Left cardiac atrium (tissue), 4 donors: Measurements from ENCODE around the gene RPS6KA4. TPM values are rescaled to one million over a fixed set of nuclear protein-coding genes. Genes with fewer than 3 reads are reported as not detected.
A peak's percentile ranks its signal among the peaks of the same experiment; 100 is the strongest.

ENCODE experiments used
- ATAC-seq, 2 donors: fragments of 200-7000 bp; cut with Tn5 transposase; one replicate each; pipeline ENCODE4 v1.9.1; 2020; ENCODE audit warnings: mild to moderate bottlenecking in 2 of 2, moderate library complexity in 2 of 2
- DNase-seq: peaks from one replicate; pipeline ENCODE4 v3.0.0-alpha.2; 2020
- intact Hi-C, 2 donors: fragments of 100-400 bp; cut with DNase I; formaldehyde crosslinking; loops; one replicate each; pipeline versions ENCODE4 v1.14.1 to v1.15.1; 2022 to 2023
- total RNA-seq, 2 donors: library from RNA; stranded (reverse); fragmentation: NEBNext Ultra II Directional; extraction: Animal tissue kit (Norgen Biotek cat#: 25700); gene quantifications; one replicate each; pipeline ENCODE4 v1.2.1, GENCODE V29; 2021
- donor health status: DM: no; HTN: yes; CAD: no.
- donor health status: DM: no; HTN: yes; CAD: no; lungs with severe emphysema.
- donor health status: DM: yes; HTN: yes; CAD: no.
- donor health status: Dilated cardiomyopathy.

The RPS6KA4 gene
- total RNA-seq, 2 donors from 2014 or later: 18.1 to 20.1 TPM

DNA sequence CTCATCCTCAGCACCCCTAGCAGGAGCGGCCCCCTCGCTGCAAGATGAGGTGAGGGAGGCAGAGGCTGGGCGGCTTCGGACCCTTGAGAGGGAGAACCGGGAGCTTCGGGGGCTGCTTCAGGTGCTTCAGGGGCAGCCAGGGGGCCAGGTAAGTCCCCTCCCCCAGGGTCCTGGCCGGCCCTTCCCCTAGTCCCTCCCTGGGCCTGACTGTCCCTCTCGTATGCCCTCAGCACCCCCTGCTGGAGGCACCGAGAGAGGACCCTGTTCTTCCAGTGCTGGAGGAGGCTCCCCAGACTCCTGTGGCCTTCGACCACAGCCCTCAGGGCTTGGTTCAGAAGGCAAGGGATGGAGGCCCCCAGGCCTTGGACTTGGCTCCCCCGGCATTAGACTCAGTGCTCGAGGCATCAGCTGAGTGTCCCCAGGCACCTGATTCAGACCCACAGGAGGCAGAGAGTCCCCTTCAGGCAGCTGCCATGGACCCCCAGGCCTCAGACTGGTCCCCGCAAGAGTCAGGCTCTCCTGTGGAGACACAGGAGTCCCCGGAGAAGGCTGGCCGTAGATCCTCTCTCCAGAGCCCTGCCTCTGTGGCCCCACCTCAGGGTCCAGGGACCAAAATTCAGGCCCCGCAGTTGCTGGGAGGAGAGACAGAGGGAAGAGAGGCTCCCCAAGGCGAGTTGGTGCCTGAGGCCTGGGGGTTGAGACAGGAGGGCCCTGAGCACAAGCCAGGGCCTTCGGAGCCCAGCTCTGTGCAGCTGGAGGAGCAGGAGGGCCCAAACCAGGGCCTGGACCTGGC is 15.0 kb upstream of the RPS6KA4 start:
- DNase-seq: no peak
- ATAC-seq: peak in 1 of 2 donors; percentile 2
- intact Hi-C loops: no loop called here

DNA sequence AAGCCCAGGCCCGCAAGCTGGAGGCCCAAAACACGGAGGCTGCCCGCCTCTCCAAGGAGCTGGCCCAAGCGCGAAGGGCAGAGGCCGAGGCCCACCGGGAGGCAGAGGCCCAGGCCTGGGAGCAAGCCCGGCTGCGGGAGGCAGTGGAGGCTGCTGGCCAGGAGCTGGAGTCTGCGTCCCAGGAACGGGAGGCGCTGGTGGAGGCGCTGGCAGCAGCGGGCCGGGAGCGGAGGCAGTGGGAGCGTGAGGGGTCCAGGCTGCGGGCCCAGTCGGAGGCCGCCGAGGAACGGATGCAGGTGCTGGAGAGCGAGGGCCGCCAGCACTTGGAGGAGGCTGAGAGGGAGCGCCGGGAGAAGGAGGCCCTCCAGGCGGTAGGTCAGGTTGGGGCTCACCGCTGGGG is 14.2 kb upstream of the RPS6KA4 start:
- no peak for DNase-seq
- ATAC-seq: no peak
- intact Hi-C loops: no loop called here

DNA sequence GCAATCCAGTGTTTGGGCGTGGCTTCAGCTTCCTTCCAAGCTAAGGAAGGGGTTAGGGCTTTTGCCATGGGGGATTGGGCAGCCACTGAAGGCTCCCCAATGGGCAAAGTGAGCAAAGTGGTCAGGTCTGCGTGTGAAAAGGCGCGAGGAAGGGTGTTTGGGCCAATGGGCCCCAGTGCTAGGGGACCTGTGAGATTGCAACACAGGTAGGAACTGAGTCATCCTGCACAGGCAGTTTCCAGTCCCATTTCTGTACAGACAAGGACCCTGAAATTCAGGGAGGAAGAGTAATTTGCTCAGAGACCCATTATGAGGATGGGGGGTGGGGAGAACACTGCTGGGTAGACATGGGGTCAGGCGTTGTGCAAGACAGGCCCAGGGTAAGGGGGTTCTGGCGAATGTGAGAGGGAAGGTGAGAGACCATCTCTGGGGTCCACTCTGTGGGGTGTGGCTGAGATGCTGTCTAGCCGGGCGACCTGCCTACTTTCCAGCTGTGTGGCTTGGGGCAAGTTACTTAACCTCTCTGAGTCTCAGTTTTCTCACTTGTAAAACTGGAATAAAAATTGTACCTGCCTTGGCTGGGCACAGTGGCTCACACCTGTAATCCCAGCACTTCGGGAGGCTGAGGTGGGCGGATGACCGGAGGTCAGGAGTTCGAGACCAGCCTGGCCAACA is 11.6 kb upstream of the RPS6KA4 start:
- DNase-seq (no peak), ATAC-seq (no peak)
- intact Hi-C loops: no loop called here

DNA sequence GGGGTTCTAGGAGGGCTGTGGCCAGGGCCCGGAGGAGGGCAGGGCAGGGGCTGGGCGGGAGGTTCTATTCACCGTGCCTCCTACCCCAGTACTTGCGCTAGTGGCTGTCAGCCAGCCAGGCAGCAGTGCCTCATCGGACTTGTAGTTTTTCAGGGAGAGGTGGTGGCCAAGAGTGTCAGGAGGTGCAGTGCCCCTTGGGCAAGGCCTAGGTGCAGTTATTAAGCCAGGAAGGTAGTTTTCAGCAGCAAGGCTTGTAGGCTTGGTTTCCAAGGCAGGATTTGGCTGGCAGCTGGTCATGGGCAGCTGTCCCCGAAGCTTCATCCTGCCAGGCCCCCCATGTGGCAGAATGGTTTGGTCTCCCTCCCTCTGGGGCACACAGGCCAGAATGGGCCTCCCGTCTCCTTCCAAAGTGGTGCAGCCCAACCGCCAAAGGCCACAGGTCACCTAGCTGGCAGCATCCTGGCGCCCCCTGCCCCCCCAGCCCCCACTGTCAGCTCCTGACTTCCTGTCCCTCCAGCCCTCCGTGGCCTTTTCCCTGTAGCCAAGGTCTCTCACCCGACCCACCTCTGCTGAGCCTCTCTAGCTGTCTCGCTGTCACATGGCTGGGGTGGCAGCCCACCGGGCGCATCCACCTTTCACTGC is 10.5 kb upstream of the RPS6KA4 start:
- intact Hi-C loops: no loop called here
- ATAC-seq (peak in 1 of 2 donors; percentile 67), DNase-seq (no peak)

GRCh38 chr11:64349025-64349387 is 10.0 kb upstream of the RPS6KA4 start:
- DNase-seq: no peak
- intact Hi-C loops: no loop called here
- no peak for ATAC-seq

DNA sequence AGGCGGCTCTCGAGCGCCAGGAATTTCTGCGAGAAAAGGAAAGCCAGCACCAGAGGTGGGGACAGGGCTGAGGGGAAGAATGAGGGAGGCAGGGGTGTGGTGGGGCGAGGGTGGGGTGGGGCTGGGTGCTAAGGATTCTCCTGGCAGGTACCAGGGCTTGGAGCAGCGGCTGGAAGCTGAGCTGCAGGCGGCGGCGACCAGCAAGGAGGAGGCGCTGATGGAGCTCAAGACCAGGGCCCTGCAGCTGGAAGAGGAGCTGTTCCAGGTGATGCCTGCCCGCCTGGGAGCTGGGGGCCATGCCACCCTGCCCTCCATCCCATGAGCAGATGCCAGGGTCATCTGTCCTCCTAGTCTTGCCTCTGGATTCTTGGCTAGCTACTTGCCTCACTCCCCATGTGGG is 9.6 kb upstream of the RPS6KA4 start:
- ATAC-seq (no peak), DNase-seq (no peak)
- intact Hi-C loops: no loop called here

DNA sequence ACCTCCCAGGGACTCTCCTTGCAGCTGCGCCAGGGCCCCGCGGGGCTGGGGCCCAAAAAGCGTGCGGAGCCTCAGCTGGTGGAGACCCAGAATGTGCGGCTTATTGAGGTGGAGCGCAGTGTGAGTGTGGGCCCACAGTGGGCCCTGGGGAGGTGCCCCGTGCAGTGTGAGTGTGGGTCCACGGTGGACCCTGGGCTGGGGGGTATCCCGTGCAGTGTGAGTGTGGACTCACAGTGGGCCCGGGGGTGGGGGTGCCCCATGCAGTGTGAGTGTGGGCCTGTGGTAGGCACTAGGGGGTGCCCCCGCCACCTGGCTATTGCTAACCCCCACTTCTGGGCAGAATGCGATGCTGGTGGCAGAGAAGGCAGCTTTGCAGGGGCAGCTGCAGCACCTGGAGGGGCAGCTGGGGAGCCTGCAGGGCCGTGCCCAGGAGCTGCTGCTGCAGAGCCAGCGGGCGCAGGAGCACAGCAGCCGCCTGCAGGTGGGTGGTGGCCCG is 7.8 kb upstream of the RPS6KA4 start:
- intact Hi-C loops: no loop called here
- DNase-seq: no peak
- ATAC-seq: no peak

DNA sequence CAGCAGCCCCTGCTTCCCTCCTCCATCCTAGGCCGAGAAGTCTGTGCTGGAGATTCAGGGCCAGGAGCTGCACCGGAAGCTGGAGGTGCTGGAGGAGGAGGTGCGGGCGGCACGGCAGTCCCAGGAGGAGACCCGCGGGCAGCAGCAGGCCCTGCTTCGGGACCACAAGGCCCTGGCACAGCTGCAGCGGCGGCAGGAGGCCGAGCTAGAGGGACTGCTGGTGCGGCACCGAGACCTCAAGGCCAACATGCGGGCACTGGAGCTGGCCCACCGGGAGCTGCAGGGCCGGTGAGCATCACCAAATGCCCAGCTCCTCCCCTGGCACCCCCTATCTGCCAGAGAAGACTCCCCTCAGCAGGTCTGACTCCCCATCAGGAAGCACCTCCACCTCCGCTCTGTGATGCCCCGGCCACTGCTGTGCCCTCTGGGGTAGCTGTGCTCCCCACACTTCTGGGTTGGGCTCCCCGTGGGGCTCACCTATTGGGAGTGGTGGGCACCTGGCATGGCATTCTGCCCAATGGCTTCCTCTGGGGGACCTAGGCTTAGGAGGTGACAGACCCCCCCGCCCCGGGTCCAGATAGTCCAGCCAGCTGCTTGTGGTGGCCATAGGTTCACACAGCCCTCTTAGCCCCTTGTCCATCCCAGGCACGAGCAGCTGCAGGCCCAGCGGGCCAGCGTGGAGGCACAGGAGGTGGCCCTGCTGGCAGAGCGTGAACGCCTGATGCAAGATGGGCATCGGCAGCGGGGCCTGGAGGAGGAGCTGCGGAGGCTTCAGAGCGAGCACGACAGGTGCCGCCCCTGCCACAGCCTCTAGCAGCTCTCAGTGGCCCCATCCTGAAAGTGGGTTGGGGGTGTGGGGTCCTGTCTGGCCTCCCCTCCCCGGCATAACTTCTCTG is 6.6 kb upstream of the RPS6KA4 start:
- intact Hi-C loops: no loop called here
- DNase-seq (no peak), ATAC-seq (no peak)

DNA sequence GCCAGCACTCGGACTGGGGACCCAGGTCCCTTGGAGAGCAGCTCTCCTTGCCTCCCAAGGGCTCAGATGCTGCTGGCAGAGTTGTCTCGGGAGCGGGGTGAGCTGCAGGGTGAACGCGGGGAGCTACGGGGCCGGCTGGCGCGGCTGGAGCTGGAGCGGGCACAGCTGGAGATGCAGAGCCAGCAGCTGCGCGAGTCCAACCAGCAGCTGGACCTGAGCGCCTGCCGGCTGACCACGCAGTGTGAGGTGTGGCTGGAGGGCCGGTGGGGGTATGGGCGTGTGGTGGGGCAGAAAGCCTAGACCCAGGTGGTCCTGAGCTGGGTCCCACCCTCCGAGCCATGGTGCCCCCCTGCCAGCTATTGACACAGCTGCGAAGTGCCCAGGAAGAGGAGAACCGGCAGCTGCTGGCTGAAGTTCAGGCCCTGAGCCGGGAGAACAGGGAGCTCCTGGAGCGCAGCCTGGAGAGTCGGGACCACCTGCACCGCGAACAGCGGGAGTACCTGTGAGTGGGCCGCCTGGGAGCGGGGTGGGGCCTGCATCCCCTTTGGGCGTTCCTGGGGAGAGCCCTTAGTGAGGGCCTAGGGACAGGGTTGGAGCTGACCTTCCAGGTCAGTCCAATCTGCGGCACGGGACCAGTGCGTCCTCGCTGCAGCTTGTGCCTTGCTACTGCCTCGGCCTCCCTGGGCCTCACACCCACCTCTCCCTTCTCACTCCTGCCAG is 5.8 kb upstream of the RPS6KA4 start:
- DNase-seq (no peak), ATAC-seq (no peak)
- intact Hi-C loops: no loop called here

- ATAC-seq (no peak), DNase-seq (no peak)
- intact Hi-C loops: no loop called here
Observed at GRCh38 chr11:64353715-64354506, 5.1 kb upstream of the RPS6KA4 start.

DNA sequence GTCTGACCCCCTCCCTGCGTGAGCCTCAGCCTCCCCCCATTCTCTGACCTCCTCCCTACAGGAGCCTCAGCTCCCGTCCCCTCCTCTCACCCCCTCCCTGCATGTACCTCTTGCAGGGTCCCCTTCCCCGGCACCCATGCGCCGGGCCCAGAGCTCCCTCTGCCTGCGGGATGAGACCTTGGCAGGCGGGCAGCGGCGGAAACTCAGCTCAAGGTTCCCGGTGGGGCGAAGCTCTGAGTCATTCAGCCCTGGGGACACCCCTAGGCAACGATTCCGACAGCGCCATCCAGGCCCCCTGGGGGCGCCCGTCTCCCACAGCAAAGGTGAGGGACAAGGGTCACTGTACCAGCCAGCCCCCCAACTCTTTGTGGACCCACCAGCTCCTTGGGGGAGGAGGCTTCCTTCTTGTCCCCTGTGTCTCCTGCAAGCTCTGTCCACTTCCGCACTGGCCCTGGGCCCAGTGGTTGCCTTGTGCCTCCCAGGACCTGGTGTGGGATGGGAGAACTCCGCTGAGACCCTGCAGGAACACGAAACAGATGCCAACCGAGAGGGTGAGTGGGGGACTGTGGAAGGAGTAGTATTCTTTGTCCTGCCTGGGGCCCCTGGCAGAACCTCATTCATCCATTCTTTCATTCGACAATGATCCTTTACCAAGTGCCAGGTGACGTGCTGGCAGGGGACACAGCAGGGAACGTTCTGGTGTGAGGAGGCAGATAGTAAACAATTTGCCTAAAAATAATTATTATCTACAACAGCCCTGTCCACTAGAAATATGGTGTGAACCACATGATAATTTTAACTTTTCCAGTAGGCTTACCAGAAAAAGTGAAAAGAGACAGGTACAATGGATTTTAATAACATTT is 3.7 kb upstream of the RPS6KA4 start:
- ATAC-seq: peak; percentile 59 to 60
- intact Hi-C loops: no loop called here
- peak; percentile 87 for DNase-seq

- intact Hi-C loops: no loop called here
Observed at GRCh38 chr11:64356498-64357411, 2.2 kb upstream of the RPS6KA4 start.

DNA sequence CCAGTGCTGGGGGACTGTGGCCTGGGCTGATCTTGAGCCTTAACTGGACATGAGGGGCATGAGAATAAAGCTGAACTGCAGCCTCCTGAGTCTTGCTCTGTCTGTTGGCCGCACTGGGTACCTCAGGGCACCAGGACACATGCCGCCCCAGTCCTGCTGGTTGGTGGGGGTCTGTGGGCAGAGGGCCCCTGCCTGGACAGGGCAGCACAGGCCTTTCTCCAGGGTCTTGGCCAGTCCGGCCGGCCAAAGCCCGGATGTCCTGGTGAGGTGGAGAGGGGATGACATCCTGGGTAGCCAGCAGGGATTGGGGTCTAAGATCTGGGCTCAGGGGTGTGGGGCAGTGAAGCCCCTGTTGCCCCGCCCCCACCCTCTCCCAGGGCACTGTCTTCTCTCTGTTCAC is 1.5 kb upstream of the RPS6KA4 start:
- intact Hi-C loops: no loop called here
- ATAC-seq (no peak), DNase-seq (no peak)

More at GRCh38 chr11:64356498-64357411, 2.2 kb upstream of the RPS6KA4 start:
- ATAC-seq: no peak
- DNase-seq: no peak

DNA sequence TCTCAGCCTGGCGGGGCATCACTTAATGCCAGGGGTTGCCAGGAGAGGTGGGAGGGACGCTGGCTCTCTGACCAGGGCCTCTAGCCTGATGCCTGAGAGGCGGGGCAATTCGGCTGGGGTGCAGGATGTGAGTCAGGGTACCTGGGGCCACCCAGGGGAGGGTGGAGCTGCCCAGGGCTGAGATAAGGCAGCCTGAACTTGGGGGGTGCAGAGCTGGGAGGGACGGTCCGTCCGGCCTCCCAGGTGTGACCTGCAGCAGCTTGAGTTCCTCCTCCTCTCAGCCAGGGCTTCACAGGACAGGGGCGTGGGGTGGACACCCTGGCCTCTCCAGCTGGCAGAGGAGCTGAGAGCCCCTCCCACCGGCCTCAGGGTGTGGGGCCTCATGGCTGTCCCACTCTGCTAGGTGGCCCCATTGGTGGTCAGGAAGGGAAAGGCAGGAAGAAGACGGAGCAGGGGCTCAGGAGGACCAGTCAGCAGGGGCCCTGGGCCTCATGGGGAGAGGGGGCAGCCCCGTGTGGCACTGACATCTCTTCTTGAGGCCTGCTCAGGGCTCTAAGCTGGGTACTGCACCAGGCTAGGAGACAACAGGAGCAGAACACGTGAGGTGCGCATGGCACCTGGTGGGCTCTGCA is 942 bp upstream of the RPS6KA4 start:
- DNase-seq (no peak), ATAC-seq (peak; percentile 1 to 3)
- intact Hi-C loops: no loop called here

GRCh38 chr11:64358536-64358906 is 441 bp upstream of the RPS6KA4 start:
- intact Hi-C loops: no loop called here
- peak in 1 of 2 donors; percentile 2 for ATAC-seq
- no peak for DNase-seq
